ENCODE results near the gene AGAP9.
A peak's percentile ranks its signal among the peaks of the same experiment; 100 is the strongest.
"Not testable (repeated sequence)": the region's sequence is repeated elsewhere in the genome, so short reads cannot be mapped to it uniquely, and the experiment has no call there.

Gene AGAP9

DNA sequence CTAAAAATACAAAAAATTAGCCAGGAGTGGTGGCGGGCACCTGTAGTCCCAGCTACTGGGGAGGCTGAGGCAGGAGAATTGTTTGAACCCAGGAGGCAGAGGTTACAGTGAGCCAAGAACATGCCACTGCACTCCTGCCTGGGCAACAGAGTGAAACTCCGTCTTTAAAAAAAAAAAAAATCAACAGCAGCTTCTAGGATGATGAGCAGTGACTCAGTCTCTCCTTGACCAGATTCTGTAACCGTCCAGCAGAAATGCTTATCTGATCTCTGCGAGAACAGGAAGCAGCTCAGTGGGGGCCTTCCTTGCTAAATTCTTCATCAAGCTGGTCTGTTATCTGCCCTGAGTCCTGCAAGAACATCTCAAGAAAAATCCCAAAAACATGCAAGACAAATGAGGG is 37.5 kb downstream of the AGAP9 start:
- peak; percentile 76 for DNase-seq (ENCODE audit: low read depth)

DNA sequence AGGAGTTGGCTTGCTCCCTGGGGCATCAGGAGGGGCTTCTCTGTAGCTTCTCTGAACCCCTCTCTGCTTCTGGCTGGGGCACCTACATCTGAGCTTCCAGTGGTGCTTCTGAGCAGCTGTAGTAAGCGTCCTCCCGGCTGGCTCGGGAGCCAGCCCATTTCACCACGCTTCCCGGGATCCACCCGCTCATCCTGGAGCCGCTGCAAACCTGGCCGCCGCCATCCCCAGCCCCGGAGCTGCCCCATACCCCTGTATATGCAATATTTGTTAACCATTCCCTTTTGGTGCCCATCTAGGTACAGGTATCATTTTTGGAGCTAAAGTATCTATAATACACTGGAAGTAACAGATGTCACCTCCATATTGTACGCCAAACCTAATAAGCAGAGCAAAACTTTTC is 38.7 kb downstream of the AGAP9 start:
- not testable (repeated sequence) for DNase-seq (ENCODE audit: low read depth)

DNA sequence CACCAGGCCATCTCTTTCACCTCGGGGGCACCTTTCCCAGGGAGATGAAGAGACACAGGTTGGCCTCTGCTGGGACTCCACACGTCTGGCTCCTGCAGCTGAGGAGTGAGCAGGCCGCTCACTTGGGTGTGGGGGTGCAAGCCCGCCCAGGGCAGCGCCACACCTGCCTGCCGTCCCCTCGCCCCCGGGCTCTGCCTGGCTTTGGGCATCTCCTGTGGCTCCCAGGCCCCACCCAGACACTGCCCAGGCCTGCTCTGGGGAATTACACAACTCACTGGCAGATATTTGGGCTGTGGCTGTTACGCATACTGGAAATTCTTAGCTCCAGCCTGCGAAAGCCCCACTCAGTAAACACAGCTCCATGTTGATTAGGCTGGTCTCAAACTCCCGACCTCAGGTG is 39.5 kb downstream of the AGAP9 start, which contains the start of gene ANXA8:
ANXA8 (minus strand) TSS at position 193 of the 400 bp plus-strand sequence; CDS start at position 11, 182 bp downstream.
- DNase-seq (ENCODE audit: low read depth), result peak; percentile 6

DNA sequence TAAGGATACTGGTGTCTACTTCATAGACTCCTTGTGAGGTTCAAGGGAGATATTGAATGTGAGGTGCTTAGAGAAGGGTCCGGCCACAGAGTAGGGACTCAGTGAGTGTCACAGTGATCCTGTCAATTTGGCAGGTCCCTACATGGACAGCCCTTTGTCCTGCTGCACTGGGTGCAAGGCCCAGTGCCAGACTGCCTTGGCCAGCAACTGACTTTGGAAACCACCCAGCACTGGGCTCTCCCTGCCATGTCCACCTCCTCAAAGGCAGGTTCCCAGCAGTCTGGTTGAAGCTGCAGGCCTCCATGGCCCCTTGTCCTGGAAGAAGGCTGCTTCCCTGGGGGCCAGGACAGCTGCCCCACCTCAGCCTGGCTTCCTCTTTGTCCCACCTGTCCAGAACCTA is 41.1 kb downstream of the AGAP9 start:
- not testable (repeated sequence) for DNase-seq (ENCODE audit: low read depth)

DNA sequence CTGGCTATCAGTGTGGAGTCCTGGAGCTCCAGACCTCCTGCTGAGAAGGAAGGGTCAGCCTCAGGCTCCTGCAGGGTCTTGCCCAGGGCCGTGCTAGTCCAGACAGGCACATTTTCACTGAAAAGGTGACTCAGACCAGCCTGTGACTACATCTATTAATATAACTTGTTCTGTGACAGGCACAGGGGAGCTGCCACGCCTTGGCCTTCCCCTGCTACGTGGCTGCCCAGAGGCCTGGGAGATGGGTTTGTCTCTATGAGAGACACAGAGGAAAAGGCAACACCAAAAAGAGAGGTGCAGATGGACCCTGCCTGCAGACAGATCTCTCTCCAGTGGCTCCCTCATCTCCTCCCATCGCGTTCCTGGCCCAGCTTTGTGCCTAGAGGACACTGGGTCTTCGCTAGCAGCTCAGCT is 41.7 kb downstream of the AGAP9 start:
- not testable (repeated sequence) for DNase-seq (ENCODE audit: low read depth)

DNA sequence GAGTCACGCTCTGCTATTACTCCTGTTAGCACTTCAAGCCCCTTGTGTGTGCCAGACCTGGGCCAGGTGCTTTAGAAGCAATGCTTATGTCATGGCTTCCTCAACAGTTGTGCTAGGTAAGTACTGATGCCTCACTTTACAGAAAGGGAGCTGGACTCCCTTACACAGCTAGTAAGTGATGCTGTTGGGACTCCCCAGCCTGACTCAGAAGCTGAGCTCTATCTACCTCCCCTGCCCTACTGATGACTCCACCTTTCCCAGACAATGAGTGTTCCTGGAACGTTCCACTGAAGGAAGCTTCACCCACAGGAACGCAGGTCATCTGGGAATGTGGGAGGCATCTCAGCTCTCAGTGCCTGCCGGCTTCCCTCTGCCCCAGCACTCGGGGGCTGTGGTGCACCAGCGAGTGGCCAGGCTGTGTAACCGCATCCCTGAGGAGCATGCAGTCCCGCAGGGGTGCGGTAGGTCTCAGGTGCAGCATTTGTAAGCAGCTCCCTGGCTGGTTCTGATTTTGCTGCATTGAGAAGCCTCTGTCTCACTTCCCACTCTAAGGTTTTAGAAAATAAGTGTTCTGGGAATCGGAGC is 42.2 kb downstream of the AGAP9 start:
- peak; percentile 51 for DNase-seq (ENCODE audit: low read depth)

DNA sequence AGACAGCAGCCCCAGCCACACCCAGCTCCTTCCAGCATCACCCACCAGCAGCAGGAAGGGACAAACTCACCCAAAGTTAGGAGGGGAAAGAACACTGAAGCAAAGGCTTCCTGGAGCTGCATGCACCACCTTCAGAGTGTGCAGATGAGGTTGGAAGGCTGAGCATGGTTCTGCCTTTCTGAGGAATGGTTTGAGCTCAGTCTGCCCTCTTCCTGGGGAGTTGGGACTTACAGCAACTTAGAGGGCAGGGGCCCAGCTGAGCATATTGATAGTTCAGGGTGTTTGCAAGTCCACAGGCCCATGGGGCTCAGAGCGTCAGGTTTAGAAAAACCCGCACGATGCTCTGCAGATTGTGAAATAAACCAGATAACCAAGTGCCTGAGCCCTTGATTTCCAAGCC is 43.3 kb downstream of the AGAP9 start:
- DNase-seq (ENCODE audit: low read depth), result not testable (repeated sequence)

DNA sequence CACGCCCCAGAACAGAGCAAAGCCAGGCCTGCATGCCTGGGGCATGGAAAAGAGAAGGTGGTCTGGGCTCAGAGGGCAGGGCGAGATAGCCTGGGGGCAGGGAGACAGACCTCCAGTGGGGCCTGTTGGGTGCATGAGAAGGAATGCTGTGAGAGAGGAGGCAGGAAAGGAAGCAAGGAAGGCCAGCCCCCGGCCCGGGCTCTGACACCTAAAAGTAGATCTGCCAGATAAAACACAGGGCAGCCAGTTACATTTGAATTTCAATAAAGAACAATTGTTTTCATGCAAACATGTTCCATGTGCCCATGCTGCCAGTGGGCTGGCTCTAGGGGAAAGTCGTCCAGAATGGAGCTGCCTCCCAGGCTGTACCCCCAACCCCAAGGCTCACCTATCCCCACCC is 45.3 kb downstream of the AGAP9 start:
- DNase-seq (ENCODE audit: low read depth), result not testable (repeated sequence)

DNA sequence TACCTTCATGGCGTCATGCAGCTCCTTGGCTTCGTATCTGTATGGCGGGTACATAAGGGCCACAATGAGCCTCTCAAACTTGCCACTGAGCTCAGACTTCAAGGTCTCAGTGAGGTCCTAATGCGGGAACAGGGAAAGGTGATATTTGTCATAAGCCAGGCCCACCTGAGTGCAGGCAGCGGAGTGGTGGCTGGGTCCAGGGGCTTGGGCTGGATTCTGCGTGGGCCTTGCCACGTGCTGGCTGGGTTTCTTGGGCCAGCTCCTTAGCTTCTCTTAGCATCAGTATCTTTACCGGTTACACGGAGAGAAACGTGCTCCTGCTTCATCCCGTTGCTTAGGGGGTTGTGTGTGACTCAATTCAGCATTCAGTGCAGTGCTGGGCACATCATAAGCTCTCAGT is 46.4 kb downstream of the AGAP9 start:
- not testable (repeated sequence) for DNase-seq (ENCODE audit: low read depth)

DNA sequence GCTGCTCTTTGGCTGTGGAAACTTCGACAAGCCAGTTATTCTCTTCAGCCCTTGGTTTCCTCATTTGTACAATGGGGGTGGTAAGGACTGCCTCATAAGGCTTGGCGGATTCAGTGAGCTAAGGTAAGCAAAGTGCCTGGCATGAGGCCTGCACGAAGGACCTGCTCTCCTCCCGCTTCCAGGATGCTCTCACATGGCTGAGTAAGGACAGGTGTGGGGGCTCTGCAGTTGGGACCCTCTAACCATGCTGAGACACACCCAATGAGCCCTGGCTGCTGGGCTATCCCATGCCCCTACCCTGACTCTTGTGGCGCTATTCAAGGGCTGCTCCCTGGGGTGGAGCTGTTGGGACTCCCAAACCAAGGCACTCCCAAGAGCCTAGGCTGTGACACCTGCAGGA is 48.3 kb downstream of the AGAP9 start:
- DNase-seq (ENCODE audit: low read depth), result not testable (repeated sequence)

DNA sequence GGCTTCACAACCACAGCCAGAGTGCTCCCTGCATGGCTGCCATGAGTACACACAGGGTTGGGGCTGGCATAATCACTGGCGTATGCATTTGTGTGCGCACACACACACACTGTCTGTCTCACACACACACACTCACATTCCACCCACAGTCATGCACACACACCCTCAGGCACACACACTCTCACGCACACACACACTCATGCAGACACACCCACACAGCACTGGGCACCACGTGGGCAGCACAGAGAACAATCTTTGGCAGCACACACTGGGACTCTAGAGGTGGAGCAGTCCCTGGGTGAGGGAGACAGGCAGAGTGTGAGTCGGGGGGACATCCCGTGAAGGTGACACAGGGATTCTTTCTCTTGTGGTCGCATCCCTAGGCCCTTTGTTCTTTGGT is 49.9 kb downstream of the AGAP9 start:
- not testable (repeated sequence) for DNase-seq (ENCODE audit: low read depth)

DNA sequence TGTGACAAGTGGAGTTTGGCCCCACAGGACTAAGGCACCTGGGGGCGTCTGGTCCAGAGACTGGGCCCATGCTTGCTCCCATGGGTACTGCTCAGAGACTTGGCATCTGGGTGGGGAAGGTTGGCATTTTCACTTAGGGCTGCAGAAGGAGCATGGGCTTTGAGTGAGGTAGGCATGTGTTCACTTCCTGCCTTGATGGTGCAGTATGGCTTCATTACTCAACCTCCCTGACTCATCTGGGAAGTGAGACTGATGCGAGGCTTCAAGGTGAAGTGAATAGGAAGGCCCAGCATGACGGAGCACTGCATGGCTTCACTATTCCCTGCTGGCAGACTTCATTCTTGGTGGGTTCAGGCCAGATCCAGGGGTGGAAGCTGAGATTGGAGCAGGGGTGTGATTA is 50.8 kb downstream of the AGAP9 start:
- DNase-seq (ENCODE audit: low read depth), result not testable (repeated sequence)

DNA sequence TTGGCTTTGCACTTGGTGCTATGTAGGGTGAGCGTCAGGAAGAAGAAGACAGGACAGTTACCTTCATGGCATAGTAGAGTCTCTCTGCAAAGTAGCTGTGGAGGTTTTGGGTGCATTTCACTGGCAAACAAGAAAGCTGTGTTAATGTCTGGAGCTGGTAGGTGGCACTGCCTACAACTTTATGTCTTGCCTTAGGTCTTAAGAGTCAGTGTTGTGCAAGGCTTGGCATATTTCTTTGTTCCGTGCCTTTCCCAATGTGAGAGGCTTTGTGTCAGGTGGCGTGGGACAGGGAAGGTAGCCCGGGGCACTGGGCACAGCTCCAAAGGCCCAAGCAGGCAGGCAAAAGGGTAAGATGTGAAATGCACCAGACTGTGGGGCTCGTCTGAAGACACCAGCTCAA is 51.4 kb downstream of the AGAP9 start:
- not testable (repeated sequence) for DNase-seq (ENCODE audit: low read depth)

DNA sequence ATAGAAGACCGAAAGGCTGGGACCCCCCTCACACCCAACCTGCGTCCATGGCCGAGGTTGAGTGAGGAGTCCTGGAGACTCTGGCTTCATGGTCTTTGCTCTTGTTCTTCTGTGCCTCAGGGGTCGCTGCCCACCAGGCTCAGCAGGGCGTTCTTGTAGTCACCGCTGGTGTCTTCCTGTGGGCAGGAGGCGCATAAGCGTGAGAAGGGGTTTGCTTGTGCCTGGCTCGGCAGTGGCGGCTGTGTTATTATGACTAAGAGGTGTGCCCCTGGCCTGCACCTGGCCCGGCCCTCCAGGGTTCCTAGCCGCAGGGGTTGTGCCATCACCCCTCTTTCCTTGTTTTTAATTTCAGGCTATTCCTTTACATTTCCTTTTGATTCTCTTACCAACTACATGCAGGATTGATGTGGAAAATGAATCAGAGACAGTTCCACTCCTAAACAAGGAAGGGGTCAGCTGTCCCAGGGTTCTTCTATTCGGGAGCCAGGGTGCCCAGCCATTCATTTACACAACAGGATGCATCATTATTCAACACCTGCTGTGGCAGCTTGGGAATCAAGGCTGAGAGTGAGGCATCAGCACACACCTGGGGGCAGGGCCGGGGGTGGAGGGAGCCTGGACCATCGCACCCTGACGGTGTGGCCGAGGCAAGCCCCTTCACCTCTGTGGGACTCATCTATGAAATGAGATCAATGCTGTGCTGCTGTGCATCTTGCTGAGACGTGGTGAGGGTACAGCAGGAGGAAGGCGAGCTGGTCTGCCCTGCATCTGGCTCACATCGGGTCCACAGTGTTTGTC is 54.5 kb downstream of the AGAP9 start:
- DNase-seq (ENCODE audit: low read depth), result not testable (repeated sequence)

DNA sequence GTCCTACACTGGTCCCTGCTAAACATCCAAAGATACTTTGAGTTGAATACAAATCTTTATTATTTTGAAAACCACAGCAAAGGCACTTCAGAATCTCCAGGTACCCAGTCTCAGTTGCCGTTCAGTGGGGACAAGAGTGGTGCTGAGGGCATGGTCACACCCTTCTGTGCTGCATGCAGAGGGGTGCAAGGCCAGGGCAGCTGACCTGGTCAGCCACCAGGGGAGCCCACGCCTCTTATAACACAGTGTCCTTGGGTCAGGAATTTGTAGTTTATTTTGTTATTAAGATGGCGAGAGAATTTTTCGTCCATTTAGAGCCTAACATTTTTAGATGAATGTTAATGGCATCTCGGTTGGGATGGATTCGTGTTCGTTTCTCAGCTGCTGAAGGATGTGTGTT is 55.5 kb downstream of the AGAP9 start:
- not testable (repeated sequence) for DNase-seq (ENCODE audit: low read depth)

DNA sequence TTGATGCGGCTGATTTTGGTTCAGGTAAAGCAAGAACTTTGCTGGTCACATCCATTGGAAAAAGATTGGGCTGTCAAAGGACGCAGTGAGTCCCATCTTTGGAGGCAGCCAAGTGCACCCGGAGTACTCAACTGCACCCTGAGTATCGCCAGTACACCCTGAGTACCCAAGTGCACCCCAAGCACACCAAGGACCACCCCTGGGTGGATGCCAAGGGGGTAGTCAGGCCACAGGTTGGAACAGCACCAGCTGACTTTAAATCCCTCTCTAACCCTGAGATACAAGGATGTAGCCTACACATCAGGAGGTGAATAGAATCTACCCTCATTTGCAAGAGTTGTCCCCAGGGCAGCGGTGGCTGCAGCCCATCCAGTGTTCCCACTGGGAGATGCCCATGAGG is 56.0 kb downstream of the AGAP9 start:
- DNase-seq (ENCODE audit: low read depth), result not testable (repeated sequence)

DNA sequence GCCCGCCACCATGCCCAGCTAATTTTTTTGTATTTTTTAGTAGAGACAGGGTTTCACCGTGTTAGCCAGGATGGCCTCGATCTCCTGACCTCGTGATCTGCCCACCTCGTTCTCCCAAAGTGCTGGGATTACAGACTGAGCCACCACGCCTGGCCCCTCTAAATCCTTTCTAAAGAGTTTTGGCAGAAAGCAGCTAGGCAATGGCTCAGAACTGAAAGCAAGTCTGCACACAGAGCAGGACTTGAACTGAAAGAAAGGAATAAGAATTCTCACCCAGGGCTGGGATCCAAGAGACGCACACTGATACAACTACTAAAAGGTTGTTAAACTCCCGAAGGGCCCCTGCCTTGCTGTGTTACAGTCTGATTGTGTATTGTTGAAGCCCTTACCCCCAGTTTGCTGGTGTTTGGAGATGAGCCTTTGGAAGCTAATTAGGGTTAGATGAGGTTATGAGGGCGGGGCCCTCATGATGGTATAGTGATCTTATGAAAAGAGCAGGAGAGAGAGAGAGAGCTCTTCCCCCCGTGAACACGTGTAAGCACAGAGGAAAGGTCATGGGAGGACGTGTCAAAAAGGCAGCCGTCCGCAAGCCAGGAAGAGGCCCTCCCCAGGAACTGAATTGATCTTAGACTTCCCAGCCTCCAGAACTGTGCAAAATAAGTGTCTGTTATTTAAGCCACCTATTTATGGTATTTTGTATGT is 58.1 kb downstream of the AGAP9 start:
- DNase-seq (ENCODE audit: low read depth), result not testable (repeated sequence)

DNA sequence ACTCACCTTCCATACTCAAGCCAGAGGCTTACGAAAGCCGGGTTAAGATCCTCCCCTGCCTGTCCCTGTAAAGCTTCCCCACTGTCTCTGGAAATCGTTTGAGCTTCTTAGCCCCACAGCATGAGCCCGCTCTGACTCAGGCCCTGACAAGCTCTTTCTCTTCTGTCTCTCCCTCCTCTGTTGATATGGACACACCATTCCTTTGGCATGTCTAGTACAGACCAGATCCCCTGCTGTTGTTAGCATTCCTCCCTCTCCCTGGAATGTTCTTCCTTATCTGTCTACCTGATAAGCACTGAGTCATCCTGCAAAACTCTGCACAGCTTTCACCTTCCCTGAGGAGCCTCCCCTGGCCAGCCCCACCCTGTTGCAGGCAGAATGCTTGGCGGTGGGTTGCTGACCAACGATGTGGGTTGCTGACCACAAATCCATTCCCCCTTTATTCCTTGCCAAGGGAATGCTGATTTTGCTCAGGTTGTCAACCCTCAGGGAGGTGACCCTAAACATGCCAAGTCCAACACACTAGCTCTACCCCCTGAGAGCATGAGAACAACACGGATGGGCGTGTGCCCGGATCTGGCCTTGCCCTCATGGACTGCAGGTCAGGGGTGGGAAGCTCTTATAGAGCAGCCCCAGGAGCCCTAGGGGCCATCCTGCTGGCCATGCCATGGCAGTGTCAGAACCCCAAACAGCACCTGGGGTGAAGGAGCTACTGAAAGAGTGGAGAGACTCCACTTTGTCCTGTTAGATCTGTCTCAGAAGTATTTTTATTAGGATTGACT is 60.7 kb downstream of the AGAP9 start:
- not testable (repeated sequence) for DNase-seq (ENCODE audit: low read depth)

DNA sequence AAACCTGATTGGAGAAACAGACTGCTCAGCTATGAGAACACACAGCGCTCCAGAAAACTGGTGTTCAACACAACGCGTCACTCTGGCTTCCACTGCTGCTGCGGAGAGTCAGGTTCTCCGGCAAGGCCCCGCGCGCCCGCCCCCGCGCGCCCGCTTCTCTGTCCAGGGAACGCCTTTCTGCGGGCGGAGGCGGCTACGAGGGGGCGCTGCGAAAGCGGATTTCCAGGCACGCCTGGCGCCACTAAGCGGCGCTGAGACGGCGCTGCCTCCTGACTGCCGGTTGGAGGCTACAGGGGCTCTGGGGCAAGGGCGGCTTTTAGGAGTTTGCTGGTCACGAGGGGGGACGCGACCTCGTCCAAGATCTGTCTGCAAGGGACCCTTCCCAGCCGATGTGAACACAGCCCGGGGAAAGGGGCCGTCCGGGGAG is 62.2 kb downstream of the AGAP9 start:
- peak; percentile 93 for DNase-seq (ENCODE audit: low read depth)

DNA sequence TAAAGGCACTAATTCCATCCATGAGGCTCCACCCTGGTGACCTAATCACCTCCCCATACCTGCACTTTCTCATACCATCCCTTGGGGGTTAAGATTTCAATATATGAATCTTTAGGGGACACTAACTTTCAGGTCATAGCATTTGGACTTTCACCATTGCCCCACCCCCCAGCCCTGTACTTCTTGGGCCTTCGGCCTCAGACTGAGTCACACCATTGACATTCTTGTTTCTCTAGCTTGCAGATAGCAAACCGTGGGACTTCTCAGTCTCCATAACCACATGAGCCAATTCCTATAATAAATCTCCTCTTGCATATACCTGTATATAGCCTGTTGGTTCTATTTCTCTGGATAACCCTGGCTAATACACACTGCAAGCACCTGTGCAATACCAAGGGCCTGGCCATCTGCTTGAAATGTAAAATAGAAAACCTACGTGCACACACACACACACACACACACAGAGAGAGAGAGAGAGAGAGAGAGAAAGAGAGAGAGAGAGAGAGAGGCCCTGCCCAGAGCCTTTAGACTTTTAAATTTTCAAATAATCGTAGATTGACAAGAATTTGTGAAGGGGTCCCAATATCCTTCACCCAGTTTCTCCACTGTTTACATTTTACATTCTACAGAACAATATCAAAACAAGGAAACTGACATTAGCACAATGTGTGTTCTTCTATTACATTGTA is 64.8 kb downstream of the AGAP9 start:
- DNase-seq (ENCODE audit: low read depth), result peak; percentile 92

DNA sequence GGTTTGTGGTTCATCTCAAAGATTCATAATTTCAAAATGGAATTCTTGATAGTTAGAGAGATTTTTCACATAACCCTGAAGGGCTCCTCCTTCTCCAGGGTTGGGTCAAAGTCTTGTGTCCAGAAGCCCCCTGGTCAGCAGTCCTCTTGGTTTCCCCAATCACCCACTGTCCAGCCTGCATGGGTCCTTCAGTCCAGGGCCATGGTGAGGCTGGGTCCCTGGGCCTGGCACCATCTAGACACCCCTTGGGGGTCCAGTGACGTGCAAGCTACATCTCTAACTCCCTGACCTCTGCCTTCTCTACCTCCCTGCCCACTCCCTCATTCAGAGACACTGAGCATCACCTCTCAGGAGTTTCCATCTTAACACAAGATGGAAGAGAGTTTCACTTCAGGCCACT is 65.6 kb downstream of the AGAP9 start:
- DNase-seq (ENCODE audit: low read depth), result no peak

DNA sequence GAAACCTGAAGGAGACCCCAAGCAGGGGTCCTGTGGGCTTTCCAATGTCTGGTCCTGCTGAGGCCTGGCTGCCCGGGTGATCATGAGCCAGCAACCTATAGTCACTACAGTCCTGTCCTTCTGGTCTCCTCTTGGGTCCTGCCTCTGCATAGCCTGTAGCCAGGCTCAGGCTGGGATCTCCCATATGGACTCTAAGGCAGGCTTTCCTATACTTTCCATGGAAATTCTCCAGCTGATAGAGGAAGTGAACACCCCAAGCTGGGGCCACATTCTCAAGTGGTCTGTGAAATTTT is 66.0 kb downstream of the AGAP9 start:
- no peak for DNase-seq (ENCODE audit: low read depth)
